ENCODE measurements around the gene LDB3.

Gene LDB3

DNA sequence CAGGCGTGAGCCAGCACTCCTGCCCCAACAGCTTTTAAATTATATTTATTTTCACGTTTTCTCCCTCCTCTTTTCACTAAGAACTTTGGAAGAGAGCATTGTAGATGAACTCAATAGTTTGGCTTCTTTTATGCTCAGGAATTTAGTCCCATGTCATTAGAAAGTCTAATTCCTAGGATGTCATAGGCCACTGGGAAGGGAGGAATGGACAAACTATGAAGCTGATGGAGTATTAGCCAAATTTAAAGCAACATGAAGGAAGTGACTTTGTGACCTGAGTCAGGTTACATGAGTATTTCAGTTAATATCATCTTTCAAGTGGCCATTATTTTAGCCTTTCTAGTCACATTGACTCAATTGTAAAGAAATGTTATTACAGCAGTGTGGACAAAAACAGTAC is 32.0 kb upstream of the LDB3 start:
- H3K27me3 ChIP-seq (ENCODE audit: control insufficient read depth, low read length), result peaks cover 11% of the 10 kb centered on the region; the same call in 1 of the 2 replicates
- H3K9me3 ChIP-seq (ENCODE audit: control insufficient read depth, insufficient read depth, low read length), result no peaks in the 10 kb centered on the region
- H3K9me2 ChIP-seq (replicated peaks; ENCODE audit: control insufficient read depth, low read length), result no peaks in the 10 kb centered on the region
- H3K79me2 ChIP-seq (ENCODE audit: control insufficient read depth, low read length), result no peaks in the 10 kb centered on the region
- no peaks in the 10 kb centered on the region for H3K4me1 ChIP-seq (ENCODE audit: control insufficient read depth, low read length)
- no peak overlapping the region for H3K4me2 ChIP-seq (ENCODE audit: low read length)
- H3F3A ChIP-seq (ENCODE audit: control insufficient read depth, insufficient read depth), result no peaks in the 10 kb centered on the region
- H4K20me1 ChIP-seq (ENCODE audit: control insufficient read depth, insufficient read depth, low read depth, low read length), result no peaks in the 10 kb centered on the region
- no peak for TF ChIP-seq EZH2phosphoT487 (IDR thresholded peaks at IDR 0.05; ENCODE audit: borderline replicate concordance, low read length)
- TF ChIP-seq, protein P1, sequence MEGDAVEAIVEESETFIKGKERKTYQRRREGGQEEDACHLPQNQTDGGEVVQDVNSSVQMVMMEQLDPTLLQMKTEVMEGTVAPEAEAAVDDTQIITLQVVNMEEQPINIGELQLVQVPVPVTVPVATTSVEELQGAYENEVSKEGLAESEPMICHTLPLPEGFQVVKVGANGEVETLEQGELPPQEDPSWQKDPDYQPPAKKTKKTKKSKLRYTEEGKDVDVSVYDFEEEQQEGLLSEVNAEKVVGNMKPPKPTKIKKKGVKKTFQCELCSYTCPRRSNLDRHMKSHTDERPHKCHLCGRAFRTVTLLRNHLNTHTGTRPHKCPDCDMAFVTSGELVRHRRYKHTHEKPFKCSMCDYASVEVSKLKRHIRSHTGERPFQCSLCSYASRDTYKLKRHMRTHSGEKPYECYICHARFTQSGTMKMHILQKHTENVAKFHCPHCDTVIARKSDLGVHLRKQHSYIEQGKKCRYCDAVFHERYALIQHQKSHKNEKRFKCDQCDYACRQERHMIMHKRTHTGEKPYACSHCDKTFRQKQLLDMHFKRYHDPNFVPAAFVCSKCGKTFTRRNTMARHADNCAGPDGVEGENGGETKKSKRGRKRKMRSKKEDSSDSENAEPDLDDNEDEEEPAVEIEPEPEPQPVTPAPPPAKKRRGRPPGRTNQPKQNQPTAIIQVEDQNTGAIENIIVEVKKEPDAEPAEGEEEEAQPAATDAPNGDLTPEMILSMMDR (IDR thresholded peaks at IDR 0.05; ENCODE audit: low read depth, low read length, poor library complexity, severe bottlenecking), result no peak
- H3K4me3 ChIP-seq (ENCODE audit: low read length), result no peak overlapping the region
- no peaks in the 10 kb centered on the region for H3K36me3 ChIP-seq (ENCODE audit: control insufficient read depth, low read length)
- H3K27ac ChIP-seq (ENCODE audit: low read depth, low read length), result no peak overlapping the region

DNA sequence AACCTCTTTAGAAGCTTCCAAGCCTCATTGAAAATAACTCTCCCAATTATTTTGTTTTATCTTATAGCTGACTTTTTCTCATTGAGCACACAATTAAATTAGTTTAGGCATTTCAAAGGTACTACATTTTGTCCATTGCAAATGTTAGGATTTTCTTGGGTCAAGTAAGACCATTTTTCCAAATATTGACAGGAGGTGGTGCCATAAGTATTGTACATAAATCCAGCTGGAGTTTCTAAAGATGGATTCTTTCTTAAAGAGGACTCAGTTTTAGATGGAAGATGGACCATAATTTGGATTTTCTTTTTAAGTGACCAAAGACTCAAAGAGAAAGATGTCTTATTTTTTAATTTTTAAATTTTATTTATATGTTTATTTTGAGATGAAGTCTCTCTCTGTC is 26.3 kb upstream of the LDB3 start:
- Histone ChIP-seq H3F3A (ENCODE audit: control insufficient read depth, insufficient read depth) (no peaks in the 10 kb centered on the region), H3K4me2 (ENCODE audit: low read length) (no peak overlapping the region), H3K27me3 (ENCODE audit: control insufficient read depth, low read length) (peaks cover 5% of the 10 kb centered on the region; the same call in 1 of the 2 replicates), H3K4me1 (ENCODE audit: control insufficient read depth, low read length) (no peaks in the 10 kb centered on the region), H3K36me3 (ENCODE audit: control insufficient read depth, low read length) (no peaks in the 10 kb centered on the region), H3K4me3 (ENCODE audit: low read length) (no peak overlapping the region), H4K20me1 (ENCODE audit: control insufficient read depth, insufficient read depth, low read depth, low read length) (no peaks in the 10 kb centered on the region), H3K27ac (ENCODE audit: low read depth, low read length) (no peak overlapping the region), H3K9me2 (replicated peaks; ENCODE audit: control insufficient read depth, low read length) (no peaks in the 10 kb centered on the region), H3K9me3 (ENCODE audit: control insufficient read depth, insufficient read depth, low read length) (0 out of 2 replicates have a peak, but pooled peaks cover 5% of the 10 kb centered on the region), H3K79me2 (ENCODE audit: control insufficient read depth, low read length) (no peaks in the 10 kb centered on the region)
- no peak for TF ChIP-seq EZH2phosphoT487 (IDR thresholded peaks at IDR 0.05; ENCODE audit: borderline replicate concordance, low read length)
- TF ChIP-seq, protein P1 (IDR thresholded peaks at IDR 0.05; ENCODE audit: low read depth, low read length, poor library complexity, severe bottlenecking), result no peak

DNA sequence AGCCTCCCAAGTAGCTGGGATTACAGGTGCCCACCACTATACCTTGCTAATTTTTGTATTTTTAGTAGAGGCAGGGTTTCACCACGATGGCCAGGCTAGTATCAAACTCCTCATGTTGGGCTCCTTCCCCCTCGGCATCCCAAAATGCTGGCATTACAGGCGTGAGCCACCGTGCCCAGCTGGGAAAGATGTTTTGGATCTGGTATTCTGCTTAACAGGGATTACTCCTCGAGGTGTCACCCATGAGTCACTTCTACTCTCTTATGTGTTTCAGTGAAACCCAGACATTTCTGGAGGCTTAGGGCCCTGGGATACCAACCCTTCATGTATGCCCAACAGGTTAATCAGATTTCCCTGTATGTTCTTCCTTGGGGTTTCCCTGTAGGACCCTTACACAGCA is 25.8 kb upstream of the LDB3 start:
- peaks cover 5% of the 10 kb centered on the region; the same call in 1 of the 2 replicates for H3K27me3 ChIP-seq (ENCODE audit: control insufficient read depth, low read length)
- no peaks in the 10 kb centered on the region for H3F3A ChIP-seq (ENCODE audit: control insufficient read depth, insufficient read depth)
- H3K4me2 ChIP-seq (ENCODE audit: low read length), result no peak overlapping the region
- no peaks in the 10 kb centered on the region for H3K79me2 ChIP-seq (ENCODE audit: control insufficient read depth, low read length)
- H3K4me1 ChIP-seq (ENCODE audit: control insufficient read depth, low read length), result no peaks in the 10 kb centered on the region
- no peaks in the 10 kb centered on the region for H3K36me3 ChIP-seq (ENCODE audit: control insufficient read depth, low read length)
- H3K9me3 ChIP-seq (ENCODE audit: control insufficient read depth, insufficient read depth, low read length), result 0 out of 2 replicates have a peak, but pooled peaks cover 5% of the 10 kb centered on the region
- no peak overlapping the region for H3K4me3 ChIP-seq (ENCODE audit: low read length)
- no peaks in the 10 kb centered on the region for H3K9me2 ChIP-seq (replicated peaks; ENCODE audit: control insufficient read depth, low read length)
- H4K20me1 ChIP-seq (ENCODE audit: control insufficient read depth, insufficient read depth, low read depth, low read length), result no peaks in the 10 kb centered on the region
- TF ChIP-seq EZH2phosphoT487 (IDR thresholded peaks at IDR 0.05; ENCODE audit: borderline replicate concordance, low read length), result no peak
- TF ChIP-seq, protein P1 (IDR thresholded peaks at IDR 0.05; ENCODE audit: low read depth, low read length, poor library complexity, severe bottlenecking), result no peak
- no peak overlapping the region for H3K27ac ChIP-seq (ENCODE audit: low read depth, low read length)

All from DOHH2 (cell line).